Fibroblast of the aortic adventitia (primary cell): ENCODE results near the gene CDC16. TPM values are rescaled to one million over a fixed set of nuclear protein-coding genes. Genes with fewer than 3 reads are reported as not detected.

Source experiments
- DNase-seq: peaks from one replicate; pipeline ENCODE4 v3.0.0-alpha.2; 2010; ENCODE audit warnings: low read depth
- H3K4me3 ChIP-seq: 2 replicates; pipeline ENCODE4 v1.5.1; 2011; ENCODE audit warnings: low read depth, mild to moderate bottlenecking, control low read depth, low read length, moderate library complexity
- CTCF ChIP-seq: IDR thresholded peaks from 2 replicates; pipeline ENCODE4 v1.5.1; 2011; ENCODE audit warnings: mild to moderate bottlenecking, low read length, control low read depth, inconsistent platforms; ENCODE audit not compliant: insufficient read depth
- total RNA-seq: library from RNA; depleted of rRNA; stranded (reverse); fragments of >200 nt; gene quantifications from 2 replicates; pipeline ENCODE4 v1.2.3, GENCODE V29; 2012; ENCODE audit warnings: low replicate concordance

CDC16 gene
- total RNA-seq, 1 donor, result 81.3 TPM

- DNase-seq, result no peak
- H3K4me3 ChIP-seq, result no peak overlapping the region
- TF ChIP-seq CTCF, result no peak
Observed at GRCh38 chr13:114225610-114226009, 9.1 kb upstream of the CDC16 start.

DNA sequence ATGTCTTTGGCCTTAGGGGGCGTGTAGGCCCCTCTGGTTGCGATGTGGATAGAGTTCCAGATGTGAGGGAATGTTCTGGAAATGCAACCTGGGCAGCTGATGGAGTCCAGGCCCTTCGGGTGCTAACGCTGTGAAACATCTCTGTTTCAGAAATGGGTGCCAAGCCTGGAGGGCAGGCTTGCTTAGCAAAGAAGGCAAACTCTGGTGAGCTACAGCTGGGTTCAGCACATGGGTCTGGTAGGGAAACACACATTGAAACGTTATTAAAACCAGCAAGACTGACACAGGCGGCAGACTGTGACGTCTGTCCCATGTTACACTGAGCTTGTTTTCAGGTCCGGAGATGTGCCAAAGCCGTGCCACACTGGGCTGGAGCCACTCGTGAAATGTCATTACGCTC lies 8.6 kb upstream of the CDC16 start:
- TF ChIP-seq CTCF, result no peak
- DNase-seq, result no peak
- H3K4me3 ChIP-seq, result no peak overlapping the region

DNA sequence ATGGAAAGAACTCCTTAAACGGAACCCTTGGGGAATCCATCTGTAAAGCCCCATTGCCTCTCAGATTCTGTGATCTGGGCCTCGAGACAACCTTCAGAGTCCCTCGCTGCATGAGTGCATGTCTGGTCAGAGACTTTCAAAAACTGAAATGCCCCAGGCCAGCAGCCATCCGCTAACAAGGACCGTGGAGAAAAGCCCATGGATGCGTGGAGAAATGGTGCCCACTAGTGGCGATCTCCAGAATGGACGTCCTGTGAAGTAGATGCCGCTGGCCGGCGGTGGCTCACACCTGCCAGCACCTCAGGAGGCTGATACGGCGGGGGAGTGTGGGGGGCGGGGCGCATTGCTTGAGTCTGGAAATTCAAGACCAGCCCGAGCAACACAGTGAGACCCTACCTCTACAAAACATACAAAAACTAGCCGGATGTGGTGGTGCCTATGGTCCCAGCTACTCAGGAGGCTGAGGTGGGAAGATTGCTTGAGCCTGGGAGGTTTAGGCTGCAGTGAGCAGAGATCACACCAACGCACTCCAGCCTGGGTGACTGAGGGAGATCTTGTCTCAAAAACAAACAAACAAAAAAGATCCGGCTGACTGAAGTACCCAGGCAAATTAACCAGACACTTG lies 7.9 kb upstream of the CDC16 start:
- H3K4me3 ChIP-seq, result no peak overlapping the region
- DNase-seq, result peak; percentile 87
- peak; percentile 97 for TF ChIP-seq CTCF

DNA sequence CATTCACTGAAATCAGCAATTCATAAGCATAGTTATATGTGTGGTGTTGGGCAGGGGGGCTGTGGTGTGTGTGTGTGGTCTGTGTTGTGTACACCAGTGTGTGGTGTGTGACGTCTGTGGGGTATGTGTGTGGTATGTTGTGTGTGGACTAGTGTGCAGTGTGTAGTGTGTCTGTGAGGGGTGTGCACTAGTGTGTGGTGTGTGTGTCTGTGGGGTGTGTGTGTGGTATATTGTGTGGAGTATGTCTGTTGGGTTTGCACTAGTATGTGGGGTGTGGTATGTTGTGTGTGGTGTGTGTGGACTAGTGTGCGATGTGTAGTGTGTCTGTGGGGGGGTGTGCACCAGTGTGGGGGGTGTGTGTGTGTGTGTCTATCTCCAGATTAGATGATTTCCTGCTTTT lies 7.2 kb upstream of the CDC16 start:
- H3K4me3 ChIP-seq, result no peak overlapping the region
- TF ChIP-seq CTCF, result no peak
- no peak for DNase-seq

DNA sequence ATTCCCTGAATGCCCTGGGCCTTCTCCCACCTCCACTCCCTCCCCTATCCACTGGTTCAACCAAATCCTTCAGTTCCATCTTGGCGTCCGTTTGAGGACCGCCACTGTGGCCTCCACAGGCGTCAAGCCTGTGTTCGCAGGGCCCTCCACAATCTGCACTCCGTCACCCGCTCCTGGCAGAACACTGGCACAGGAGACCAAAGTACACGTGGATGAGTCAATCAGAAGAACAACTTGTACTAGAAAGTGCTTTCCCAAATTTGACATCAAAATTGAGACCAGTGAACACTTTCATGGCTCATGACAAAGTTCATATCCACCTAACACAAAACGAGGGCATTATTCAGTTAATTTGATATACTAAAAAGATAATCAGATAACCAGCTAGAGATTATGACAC lies 6.5 kb upstream of the CDC16 start:
- H3K4me3 ChIP-seq, result no peak overlapping the region
- no peak for TF ChIP-seq CTCF

GRCh38 chr13:114229506-114229905 lies 5.2 kb upstream of the CDC16 start:
- no peak for TF ChIP-seq CTCF
- no peak overlapping the region for H3K4me3 ChIP-seq
- peak; percentile 23 for DNase-seq

More for the DNA sequence above, 6.5 kb upstream of the CDC16 start:
- no peak for DNase-seq

DNA sequence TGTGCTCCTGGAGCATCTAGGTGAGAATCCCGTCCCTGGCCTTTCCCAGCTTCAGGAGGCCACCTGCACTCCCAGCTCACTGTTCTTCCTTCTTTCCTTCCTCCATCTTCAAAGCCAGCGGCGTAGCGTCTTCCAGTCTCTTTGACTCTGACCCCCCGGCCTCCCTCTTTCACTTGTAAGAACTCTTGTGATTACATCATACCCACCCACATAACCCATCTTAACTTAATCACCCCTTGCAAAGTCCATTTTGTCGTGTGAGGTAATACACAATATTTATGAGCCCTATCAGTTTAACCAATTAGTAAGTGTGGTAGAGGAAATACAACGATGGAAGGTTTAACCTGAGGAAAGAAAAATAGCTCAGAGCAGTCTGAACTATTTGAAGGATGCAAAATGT lies 4.6 kb upstream of the CDC16 start:
- TF ChIP-seq CTCF, result no peak
- DNase-seq, result peak; percentile 30
- no peak overlapping the region for H3K4me3 ChIP-seq
